Measurements from ENCODE around the gene IPPK.

DNA sequence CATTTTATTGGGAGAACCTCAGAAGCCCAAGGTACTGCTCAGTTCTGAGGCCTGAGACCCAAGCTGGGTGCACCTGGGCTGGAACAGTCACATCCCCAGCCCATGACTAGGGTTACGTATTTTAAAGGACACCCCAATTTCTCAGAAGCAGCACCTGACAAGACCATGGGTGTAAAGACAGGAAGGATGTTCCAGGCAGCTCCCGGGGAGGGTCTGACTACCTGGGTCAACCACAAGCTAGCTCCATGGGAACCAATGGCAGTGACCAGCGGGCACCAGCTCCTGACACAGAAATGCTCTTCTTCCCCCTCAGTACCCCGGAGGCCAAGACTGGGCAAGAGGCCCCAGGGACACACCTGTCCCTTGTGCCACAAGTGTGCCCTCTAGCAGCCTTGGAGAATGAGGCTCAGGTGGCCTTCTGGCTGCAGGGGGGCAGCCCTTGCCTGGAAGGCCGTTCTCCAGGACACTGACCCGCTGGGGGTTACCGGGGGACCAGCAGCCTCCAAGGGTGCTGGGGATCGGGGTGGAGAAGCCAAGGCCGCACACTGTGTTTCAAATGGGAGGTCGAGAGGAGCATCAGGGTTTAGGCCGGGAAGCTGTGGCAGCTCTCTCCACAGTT, 52.6 kb downstream of the IPPK start:
- no peak for TF ChIP-seq POLR2A (IDR thresholded peaks at IDR 0.05)
- TF ChIP-seq, protein P1, sequence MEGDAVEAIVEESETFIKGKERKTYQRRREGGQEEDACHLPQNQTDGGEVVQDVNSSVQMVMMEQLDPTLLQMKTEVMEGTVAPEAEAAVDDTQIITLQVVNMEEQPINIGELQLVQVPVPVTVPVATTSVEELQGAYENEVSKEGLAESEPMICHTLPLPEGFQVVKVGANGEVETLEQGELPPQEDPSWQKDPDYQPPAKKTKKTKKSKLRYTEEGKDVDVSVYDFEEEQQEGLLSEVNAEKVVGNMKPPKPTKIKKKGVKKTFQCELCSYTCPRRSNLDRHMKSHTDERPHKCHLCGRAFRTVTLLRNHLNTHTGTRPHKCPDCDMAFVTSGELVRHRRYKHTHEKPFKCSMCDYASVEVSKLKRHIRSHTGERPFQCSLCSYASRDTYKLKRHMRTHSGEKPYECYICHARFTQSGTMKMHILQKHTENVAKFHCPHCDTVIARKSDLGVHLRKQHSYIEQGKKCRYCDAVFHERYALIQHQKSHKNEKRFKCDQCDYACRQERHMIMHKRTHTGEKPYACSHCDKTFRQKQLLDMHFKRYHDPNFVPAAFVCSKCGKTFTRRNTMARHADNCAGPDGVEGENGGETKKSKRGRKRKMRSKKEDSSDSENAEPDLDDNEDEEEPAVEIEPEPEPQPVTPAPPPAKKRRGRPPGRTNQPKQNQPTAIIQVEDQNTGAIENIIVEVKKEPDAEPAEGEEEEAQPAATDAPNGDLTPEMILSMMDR (IDR thresholded peaks at IDR 0.05) = no peak

All from testis (tissue), 2 donors.